ENCODE results near the gene SLC66A1.

GRCh38 chr1:19330449-19331135, 18.5 kb downstream of the SLC66A1 start:
- no peak for TF ChIP-seq REST (IDR thresholded peaks at IDR 0.05)
- TF ChIP-seq POLR2A (IDR thresholded peaks at IDR 0.05; ENCODE audit: low read length), result no peak
- no peak for TF ChIP-seq CTCF (IDR thresholded peaks at IDR 0.05)
- no peak for TF ChIP-seq MAFK (IDR thresholded peaks at IDR 0.05; ENCODE audit: partially characterized antibody)
- peak; percentile 75 for TF ChIP-seq ZFP36 (IDR thresholded peaks at IDR 0.05; ENCODE audit: borderline replicate concordance, partially characterized antibody)
- no peak for TF ChIP-seq HDAC2 (IDR thresholded peaks at IDR 0.05)
- no peak for TF ChIP-seq SMC3 (IDR thresholded peaks at IDR 0.05)
- no peak for TF ChIP-seq MAX (IDR thresholded peaks at IDR 0.05)
- TF ChIP-seq EP300 (IDR thresholded peaks at IDR 0.05), result no peak
- no peak for TF ChIP-seq BHLHE40 (IDR thresholded peaks at IDR 0.05; ENCODE audit: low read depth, low read length)
- TF ChIP-seq RAD21 (conservative IDR thresholded peaks at IDR 0.05 in 1 of 2, IDR thresholded peaks at IDR 0.05 in 1 of 2), result no peak

Data from A549 (cell line).